Panc1 (cell line): ENCODE measurements around the gene SMIM35.

Experiments
- CTCF ChIP-seq: fragments of 450-650 bp; IDR thresholded peaks from 2 replicates; pipeline ENCODE4 v1.5.1; 2017; ENCODE audit warnings: mild to moderate bottlenecking
- POLR2AphosphoS5 ChIP-seq: IDR thresholded peaks from 2 replicates; pipeline ENCODE4 v1.6.1; 2012; ENCODE audit warnings: mild to moderate bottlenecking, low read depth, low read length, moderate library complexity
- TCF7L2 ChIP-seq: IDR thresholded peaks from 2 replicates; pipeline ENCODE4 v1.6.1; 2011; ENCODE audit warnings: mild to moderate bottlenecking, low read depth, low read length, inconsistent platforms

DNA sequence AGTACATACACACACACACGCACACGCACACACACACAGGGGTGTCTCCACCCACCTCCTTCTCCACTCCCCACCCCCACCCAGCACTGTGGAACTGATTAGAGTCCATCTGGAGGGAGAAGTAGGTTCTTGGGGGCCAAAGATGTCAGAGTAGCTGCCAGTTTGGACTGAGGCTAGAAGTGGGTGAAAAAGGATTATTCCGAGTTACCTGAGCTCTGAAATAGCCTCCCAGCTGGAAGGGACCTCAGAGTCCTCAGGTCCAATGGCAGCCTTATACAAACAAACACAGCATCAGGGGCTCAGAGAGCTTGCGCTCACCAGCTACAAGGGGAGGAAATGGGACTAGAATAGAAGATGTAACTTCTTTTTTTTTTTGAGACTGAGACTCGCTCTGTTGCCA lies 79.7 kb downstream of the SMIM35 start:
- TF ChIP-seq CTCF (no peak), TCF7L2 (no peak), POLR2AphosphoS5 (no peak)
